ENCODE measurements around the gene AP1M2.
"Not testable (repeated sequence)": the region's sequence is repeated elsewhere in the genome, so short reads cannot be mapped to it uniquely, and the experiment has no call there.

Gene AP1M2

DNA sequence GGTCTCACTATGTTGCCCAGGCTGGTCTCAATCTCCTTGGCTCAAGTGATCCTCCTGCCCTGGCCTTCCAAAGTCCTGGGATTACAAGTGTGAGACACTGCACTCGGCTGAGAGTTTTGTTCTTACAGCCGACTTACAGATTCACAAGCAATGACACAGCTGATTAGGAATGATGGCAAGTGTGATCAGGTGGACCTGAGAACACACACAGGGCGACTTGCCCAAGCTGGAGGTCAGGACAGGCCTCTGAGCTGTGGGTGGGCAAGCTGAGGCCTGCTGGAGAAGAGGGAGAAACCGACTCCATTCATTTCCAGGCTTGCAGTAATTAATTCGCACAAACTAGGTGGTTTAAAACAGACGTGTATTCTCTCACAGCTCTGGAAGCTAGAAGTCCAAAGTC is 51.5 kb downstream of the AP1M2 start:
- Histone ChIP-seq H3K9ac (ENCODE audit: low read length) (no peak overlapping the region), H3K27me3 (ENCODE audit: control insufficient read depth, insufficient read depth, low read length) (no peaks in the 10 kb centered on the region), H3K36me3 (ENCODE audit: control insufficient read depth, insufficient read depth, low read length) (no peaks in the 10 kb centered on the region), H3K27ac (ENCODE audit: low read depth, low read length) (no peak overlapping the region), H3K4me3 (ENCODE audit: low read depth, low read length) (no peak overlapping the region), H3K9me3 (ENCODE audit: control insufficient read depth, insufficient read depth, low read depth, low read length) (0 out of 2 replicates have a peak, but pooled peaks cover 3% of the 10 kb centered on the region), H3K4me1 (ENCODE audit: control insufficient read depth, insufficient read depth, low read length) (no peaks in the 10 kb centered on the region)

DNA sequence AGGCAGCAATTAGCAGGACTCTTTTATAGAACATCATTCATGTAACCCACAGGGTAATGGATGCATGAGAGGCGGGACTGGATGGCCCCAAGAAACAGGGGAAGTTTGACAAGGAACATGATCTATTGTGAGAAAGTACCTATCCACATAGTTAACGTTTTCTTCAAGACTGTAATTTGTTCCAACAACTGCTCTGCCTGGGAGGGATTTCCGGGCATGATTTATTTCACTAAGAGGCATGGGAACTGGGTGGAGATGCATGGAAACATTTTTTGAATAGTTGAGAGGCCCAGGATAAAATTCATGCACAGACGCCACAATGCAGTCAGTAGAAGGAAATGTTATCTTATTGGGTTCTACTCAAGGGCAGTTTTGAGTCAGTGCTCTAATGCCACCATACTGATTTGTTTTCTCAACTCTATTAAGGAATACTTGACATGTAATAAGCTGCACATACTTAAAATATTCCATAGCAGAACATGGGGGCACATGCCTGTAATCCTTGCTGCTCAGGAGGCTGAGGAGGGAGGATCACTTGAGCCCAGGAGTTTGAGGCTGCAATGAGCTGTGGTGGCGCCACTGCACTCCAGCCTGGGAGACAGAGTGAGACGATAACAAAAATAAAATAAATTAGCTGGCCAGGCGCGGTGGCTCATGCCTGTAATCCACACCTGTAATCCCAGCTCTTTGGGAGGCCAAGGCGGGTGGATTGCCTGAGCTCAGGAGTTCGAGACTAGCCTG is 53.3 kb downstream of the AP1M2 start:
- Histone ChIP-seq H3K27ac (ENCODE audit: low read depth, low read length) (no peak overlapping the region), H3K36me3 (ENCODE audit: control insufficient read depth, insufficient read depth, low read length) (no peaks in the 10 kb centered on the region), H3K4me3 (ENCODE audit: low read depth, low read length) (no peak overlapping the region), H3K9me3 (ENCODE audit: control insufficient read depth, insufficient read depth, low read depth, low read length) (0 out of 2 replicates have a peak, but pooled peaks cover 3% of the 10 kb centered on the region), H3K4me1 (ENCODE audit: control insufficient read depth, insufficient read depth, low read length) (no peaks in the 10 kb centered on the region), H3K27me3 (ENCODE audit: control insufficient read depth, insufficient read depth, low read length) (no peaks in the 10 kb centered on the region), H3K9ac (ENCODE audit: low read length) (no peak overlapping the region)

DNA sequence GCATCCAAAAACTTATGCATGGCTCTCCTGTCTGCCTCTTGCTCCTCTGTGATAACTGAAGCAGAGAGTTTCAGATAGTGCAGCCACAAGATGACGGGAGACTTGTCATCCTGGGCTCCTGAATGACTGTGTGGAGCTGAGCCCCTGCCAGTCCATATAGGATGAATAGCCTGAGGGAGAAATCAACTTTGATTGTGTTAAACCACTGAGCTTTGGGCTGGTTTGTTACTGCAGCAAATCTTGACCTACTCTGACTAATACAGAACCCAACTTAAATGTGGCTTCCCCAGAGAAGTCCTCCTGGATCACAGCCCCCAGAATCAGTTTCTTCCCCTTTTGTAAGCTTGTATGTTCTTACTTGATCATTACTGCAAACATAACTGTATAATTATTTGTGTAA is 54.7 kb downstream of the AP1M2 start:
- Histone ChIP-seq H3K9me3 (ENCODE audit: control insufficient read depth, insufficient read depth, low read depth, low read length) (0 out of 2 replicates have a peak, but pooled peaks cover 3% of the 10 kb centered on the region), H3K4me1 (ENCODE audit: control insufficient read depth, insufficient read depth, low read length) (no peaks in the 10 kb centered on the region), H3K9ac (ENCODE audit: low read length) (no peak overlapping the region), H3K27me3 (ENCODE audit: control insufficient read depth, insufficient read depth, low read length) (no peaks in the 10 kb centered on the region), H3K27ac (ENCODE audit: low read depth, low read length) (no peak overlapping the region), H3K36me3 (ENCODE audit: control insufficient read depth, insufficient read depth, low read length) (no peaks in the 10 kb centered on the region), H3K4me3 (ENCODE audit: low read depth, low read length) (no peak overlapping the region)

- H3K9ac ChIP-seq (ENCODE audit: low read length); H3K4me1 ChIP-seq (ENCODE audit: control insufficient read depth, insufficient read depth, low read length); H3K9me3 ChIP-seq (ENCODE audit: control insufficient read depth, insufficient read depth, low read depth, low read length); H3K4me3 ChIP-seq (ENCODE audit: low read depth, low read length); H3K27me3 ChIP-seq (ENCODE audit: control insufficient read depth, insufficient read depth, low read length); H3K36me3 ChIP-seq (ENCODE audit: control insufficient read depth, insufficient read depth, low read length); H3K27ac ChIP-seq (ENCODE audit: low read depth, low read length): not testable (repeated sequence)
Observed at GRCh38 chr19:10526887-10527286, 60.2 kb downstream of the AP1M2 start.

DNA sequence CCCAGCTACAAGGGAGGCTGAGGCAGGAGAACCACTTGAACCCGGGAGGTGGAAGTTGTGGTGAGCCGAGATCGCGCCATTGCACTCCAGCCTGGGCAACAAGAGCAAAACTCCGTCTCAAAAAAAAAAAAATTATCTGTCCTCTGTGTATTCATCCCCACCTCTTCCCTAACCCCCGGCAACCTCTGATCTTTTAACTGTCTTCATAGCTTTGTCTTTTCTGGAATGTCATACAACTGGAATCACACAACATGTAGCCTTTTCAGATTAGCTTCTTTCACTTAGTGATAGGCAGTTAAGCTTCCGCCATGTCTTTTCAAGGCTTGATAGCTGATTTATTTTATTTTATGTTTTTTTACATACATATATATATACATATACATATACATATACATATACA is 61.5 kb downstream of the AP1M2 start:
- H3K9ac ChIP-seq (ENCODE audit: low read length) = no peak overlapping the region
- H3K36me3 ChIP-seq (ENCODE audit: control insufficient read depth, insufficient read depth, low read length) = no peaks in the 10 kb centered on the region
- H3K4me1 ChIP-seq (ENCODE audit: control insufficient read depth, insufficient read depth, low read length) = no peaks in the 10 kb centered on the region
- no peaks in the 10 kb centered on the region for H3K27me3 ChIP-seq (ENCODE audit: control insufficient read depth, insufficient read depth, low read length)
- H3K27ac ChIP-seq (ENCODE audit: low read depth, low read length) = no peak overlapping the region
- H3K4me3 ChIP-seq (ENCODE audit: low read depth, low read length) = no peak overlapping the region
- H3K9me3 ChIP-seq (ENCODE audit: control insufficient read depth, insufficient read depth, low read depth, low read length) = no peaks in the 10 kb centered on the region

DNA sequence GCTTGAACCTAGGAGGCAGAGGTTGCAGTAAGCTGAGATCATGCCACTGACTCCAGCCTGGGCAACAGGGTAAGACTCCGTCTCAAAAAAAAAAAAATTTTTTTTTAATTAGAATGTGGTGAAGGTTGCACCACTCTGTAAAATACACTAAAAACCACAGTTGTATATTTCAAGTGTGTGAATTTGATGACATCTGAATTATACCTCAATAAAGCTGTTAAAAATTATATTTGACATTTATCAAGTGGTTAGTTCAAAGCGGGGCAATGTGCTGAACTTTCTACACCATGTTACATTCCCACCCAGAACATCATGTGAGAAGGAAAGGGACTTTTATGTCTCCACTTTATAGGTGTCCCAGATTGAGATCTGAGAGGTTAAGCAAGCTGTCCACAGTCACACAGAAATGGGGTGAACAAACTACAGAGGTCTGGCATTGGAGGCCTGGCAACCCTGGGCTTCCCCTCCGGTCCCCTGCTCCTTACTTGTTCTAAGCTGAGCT is 63.9 kb downstream of the AP1M2 start:
- Histone ChIP-seq H3K27me3 (ENCODE audit: control insufficient read depth, insufficient read depth, low read length) (peaks cover 14% of the 10 kb centered on the region), H3K9me3 (ENCODE audit: control insufficient read depth, insufficient read depth, low read depth, low read length) (no peaks in the 10 kb centered on the region), H3K9ac (ENCODE audit: low read length) (no peak overlapping the region), H3K27ac (ENCODE audit: low read depth, low read length) (no peak overlapping the region), H3K36me3 (ENCODE audit: control insufficient read depth, insufficient read depth, low read length) (no peaks in the 10 kb centered on the region), H3K4me3 (ENCODE audit: low read depth, low read length) (no peak overlapping the region), H3K4me1 (ENCODE audit: control insufficient read depth, insufficient read depth, low read length) (peaks cover 11% of the 10 kb centered on the region; the same call in 1 of the 2 replicates)
